ENCODE results near the gene TEC.
"Not testable (repeated sequence)": the region's sequence is repeated elsewhere in the genome, so short reads cannot be mapped to it uniquely, and the experiment has no call there.

Gene TEC

DNA sequence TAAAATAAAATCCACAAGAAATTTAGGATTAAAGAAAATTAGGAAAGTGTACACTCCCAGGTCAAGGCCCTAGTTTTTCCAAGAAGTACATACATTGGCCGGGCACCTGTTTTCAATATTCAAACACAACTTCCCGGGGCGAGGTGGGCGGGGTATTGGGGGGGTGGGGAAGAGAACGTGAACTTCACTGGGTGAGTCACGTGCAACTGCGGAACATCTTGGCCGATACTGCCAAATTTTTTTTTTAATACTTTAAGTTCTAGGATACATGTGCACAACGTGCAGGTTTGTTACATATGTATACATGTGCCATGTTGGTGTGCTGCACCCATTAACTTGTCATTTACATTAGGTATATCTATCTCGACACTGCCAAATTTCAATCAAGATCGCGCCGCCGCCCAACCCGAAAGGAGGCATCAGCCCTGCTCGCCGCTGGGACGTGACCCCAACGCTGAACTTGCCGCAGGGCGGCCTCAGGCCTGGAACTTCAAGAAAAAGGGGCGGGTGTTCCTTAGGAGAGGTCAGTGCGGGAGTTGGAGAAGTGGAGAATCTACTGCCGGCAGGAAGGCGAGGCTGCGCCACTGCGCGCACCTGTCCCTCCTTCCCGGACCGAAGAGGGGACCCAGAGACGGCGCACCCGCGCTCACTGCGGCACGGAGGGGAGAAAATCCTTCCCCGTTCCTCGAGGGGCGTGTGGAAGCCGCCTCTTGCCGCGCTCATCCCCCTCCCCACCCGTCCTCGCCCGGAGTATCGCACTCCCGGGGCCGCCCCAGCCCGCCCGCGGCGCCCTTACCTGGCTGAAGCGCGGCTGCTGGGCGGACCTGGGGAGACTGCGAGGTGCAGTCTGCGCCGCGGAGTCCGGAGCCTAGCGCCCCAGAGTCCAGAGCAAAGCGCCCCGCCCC lies at the start of gene TEC:
Gene TEC (minus strand): TSS at position 883 of the 905 bp plus-strand sequence. CDS start 41,224 bp downstream, outside the sequence.
- DNase-seq, result peak; percentile 63

DNA sequence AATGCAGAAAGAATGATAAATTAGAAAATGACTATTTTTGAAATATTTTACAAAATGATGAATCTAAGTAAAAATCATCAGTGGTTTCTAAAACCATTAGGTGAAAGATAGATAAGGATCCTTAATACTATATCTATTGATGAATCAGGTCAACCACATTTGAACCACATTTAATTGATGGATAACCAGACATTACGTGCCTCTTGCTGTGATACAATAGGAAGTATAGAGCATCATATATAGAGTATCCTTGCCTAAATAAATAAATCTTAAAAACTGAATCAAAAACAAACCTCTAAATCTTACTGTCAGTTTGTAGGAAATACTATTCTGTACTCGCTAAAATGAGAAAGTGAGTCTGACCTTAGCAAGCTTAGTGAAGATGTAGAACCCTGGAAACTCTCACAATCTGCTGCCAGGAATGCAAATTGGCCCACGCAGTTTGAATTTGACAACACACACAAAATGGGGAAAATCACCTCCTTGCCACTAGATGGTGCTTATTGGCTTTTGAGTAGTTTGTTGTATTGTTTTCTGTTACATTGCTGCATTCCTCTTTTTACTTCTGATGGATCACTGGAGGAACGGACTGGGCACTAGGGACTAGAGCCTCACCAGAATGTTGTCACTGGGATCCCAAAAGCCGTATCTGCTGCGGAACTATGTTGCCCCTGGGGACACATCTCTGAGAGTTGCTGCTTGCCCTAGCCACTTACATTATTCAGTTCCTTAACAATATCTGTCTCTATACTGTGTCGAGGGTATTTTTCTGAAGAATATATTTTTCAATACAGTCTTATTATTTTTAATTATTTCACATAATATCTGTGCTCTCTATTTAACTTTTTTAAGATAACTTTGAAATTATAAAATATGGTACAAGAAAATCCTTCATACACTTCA lies 46.3 kb upstream of the TEC start:
- peak; percentile 72 for DNase-seq

DNA sequence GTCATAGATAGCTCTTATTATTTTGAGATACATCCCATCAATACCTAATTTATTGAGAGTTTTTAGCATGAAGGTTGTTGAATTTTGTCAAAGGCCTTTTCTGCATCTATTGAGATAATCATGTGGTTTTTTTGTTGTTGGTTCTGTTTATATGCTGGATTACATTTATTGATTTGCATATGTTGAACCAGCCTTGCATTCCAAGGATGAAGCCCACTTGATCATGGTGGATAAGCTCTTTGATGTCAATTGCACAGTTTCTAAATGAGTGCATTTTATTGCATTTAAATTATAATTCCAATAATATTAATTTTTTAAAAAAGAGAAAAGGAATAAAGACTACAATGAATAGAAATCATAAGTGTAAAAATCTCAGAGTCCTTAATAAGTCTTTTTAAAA lies 45.1 kb upstream of the TEC start:
- DNase-seq, result not testable (repeated sequence)

DNA sequence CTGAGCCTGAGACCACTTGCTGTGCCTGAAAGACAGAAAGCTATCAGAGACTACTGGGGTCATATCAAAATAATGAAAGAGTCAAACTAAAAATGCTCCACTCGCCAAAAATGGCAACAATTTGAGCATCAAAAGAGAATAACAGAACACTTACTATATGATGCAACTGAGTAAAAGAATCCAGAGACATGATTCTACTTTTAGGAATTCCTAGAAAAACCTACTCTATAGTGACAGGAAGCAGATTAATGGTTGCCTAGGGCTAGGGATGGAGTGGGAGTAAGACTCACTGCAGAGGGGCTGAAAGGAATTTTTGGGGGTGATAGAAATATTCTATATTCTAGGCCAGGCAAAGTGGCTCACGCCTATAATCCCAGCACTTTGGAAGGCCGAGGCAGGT lies 42.3 kb upstream of the TEC start:
- DNase-seq, result no peak

DNA sequence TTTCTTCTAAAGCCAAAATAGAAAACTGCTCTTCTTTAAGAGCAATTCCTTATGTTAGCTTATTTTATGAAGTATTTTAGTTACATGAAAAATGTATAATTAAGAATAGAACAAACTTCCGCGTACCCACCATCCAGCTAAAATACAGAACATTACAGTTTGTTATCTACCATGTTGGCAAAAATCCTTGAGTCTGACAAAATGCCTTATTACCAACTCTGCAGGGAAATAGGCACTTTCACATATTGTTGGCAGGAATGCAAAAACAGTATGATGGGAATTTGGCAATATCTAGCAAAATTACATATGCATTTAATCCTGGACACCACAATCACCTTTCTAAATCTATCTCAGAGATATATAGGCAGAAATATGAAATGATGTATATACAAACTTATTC lies 39.3 kb upstream of the TEC start:
- DNase-seq, result no peak

DNA sequence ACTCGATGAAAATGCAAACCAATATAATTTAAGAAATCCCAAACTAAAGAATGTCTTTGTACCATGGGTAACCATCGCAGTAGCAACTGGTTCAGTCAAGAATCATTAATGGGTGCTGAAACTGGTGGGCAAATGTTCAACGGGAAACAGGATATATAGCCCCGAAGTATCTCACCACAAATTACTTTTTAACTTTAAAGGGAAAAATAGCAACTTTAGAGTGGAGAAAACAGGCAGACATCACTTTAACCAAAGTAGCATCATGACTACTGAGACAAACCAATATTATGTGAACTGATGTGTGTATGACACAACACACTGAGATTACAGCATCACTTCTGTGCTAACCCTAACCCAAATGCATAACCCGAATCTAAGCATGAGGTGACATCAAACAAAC lies 37.9 kb upstream of the TEC start:
- DNase-seq, result no peak

DNA sequence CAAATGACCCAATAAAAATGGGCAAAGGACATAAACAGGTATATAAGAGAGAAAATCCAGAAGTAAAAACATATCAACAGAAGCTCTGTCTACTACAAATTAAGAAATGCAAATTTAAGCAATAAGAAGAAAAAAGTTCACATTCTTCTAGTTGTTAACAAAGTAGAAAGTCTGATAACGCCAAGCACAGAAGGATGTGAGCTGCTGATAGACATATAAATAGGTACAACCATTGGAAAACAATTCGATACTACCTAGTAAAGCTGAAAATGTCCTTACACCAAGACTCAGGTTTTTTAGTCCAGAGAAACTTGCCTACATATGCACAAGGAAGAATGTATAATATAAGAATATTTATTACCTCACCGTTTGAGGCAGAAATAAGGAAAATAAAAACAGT lies 35.9 kb upstream of the TEC start:
- DNase-seq, result no peak

DNA sequence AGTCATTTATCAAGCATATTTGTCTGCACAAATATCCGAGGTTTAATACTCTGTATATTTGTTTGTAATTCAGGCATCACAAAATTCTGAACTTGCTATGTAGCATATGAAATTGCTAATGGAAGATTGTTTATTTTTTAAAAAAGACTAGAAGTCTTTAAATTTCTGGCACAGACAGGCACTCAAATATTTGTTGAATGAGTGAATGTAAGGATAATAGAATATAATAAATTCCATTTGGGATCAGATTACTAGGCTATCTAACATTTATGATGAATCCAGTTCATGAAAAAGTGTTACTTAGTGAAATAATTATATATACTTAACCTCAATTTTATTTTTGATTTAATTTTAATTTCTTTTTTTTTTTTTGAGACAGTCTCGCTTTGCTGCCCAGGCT lies 30.4 kb upstream of the TEC start:
- DNase-seq, result no peak

DNA sequence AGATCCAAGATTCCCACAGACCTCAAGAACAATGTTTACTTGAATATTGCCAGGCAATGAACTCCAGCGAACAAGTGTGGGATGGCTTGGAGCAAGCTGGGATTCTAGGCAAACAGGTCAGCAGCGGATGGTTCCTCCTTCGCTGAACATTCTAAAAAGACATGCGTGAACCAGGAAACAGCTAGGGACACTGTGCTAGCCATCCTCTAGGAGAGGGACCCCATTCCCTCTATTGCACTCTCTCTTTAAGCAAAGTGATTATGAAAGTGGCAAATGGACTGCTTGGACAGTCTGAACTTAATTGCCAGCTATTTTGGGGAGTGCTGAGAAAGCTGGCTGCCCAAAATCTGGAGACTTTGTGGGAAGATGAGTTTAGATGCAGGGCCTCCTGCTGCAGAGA lies 29.9 kb upstream of the TEC start:
- no peak for DNase-seq

DNA sequence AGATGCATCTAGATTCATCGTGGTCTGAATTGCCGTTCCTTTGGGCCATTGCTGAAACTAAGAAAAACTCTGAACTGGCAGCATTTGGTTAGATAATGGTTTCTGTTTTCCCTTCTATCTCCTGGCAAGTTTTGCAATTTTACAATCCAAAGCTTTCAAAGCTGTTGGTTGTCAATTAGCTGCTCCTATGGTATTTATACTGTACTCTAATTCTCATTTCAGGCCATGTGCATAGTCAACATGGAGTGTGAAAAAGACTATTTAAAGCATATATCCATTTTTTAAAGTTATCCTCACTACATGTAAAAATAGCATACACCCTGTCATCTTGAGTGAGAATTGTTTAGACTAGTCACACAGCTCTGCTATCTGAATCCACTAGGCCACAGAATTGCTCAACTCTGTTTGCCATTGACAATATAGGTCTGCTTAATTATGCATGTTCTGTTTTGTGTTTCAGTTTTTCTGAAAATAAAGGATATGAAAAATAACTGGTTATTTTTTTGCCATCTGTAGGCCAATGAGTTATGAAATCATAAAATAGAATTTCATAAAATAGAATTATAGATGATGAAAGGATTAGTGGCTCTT lies 27.7 kb upstream of the TEC start:
- DNase-seq, result no peak

DNA sequence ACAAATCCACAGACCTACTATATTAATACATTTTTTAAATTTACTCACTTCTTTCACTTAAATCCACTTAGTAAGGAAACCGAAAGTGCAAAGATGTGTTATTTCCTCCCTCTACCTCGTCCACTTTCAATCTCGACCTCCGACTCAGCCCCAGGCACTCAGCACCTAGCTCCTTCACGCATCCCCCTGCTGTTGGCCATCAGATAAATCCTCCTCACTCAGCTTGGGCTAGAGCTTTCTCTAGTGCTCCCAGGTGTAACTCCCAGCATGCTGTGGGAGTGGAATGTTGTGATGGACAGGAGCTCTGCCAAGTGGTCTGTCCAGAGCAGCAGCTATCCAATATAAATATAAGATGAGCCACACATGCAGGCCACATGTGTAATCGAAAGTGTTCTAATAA lies 26.7 kb upstream of the TEC start:
- no peak for DNase-seq

DNA sequence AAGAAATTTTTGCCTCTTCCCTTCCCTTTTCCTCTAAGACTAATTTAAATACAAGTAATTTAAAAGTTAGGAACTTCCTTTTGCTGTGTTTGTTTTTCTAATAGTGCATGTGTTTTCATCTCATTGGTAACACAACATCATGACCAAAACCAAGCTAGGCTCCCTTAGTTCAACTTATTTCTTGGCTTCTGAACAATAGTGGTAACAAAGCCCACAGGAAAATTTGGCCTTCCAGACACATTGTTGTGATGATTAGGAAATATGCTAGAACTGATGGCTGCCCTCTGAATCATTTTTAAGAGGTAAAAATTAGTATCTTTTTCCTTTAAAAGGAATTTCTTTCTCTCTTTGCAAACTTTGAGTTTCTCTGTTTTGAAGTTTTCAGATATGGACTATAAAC lies 25.5 kb upstream of the TEC start:
- no peak for DNase-seq

DNA sequence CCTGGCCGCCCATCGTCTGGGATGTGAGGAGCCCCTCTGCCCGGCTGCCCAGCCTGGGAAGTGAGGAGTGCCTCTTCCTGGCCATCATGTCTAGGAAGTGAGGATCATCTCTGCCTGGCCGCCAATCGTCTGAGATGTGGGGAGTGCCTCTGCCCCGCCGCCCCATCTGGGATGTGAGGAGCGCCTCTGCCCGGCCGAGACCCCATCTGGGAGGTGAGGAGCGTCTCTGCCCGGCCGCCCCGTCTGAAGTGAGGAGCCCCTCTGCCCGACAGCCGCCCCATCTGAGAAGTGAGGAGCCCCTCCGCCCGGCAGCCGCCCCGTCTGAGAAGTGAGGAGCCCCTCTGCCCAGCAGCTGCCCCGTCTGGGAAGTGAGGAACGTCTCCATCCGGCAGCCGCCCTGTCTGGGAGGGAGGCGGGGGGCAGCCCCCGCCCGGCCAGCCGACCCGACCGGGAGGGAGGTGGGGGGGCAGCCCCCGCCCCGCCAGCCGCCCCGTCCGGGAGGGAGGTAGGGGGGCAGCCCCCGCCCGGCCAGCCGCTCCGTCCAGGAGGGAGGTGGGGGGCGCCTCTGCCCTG lies 22.7 kb upstream of the TEC start:
- DNase-seq, result not testable (repeated sequence)

DNA sequence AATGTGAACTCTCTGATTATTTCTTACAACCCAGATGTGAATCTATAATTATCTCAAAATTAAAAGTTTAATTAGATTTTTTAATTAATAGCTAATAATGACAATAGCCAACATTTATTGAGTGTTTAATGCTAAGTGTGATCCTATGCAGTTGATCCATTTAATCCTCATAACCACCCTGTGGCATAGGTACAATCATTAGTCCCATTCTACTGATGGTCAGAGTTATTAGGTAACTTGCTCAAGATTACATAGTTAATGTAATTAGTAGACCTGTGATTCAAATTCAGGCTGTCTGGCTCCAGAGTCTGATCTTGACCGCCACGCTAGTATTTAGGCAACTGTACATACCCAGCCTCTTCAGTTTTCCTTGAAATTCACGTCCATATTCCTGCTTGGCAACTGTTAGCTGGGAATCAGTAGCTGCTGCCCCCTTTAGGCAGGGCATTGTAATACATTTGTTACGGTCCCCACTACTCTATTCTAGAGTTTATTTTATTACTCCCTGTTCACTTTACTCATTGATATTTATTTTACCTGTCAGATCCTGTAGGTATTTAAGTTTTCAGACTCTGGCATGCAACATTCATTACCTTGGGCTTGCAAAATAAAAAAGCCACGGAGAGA lies 20.6 kb upstream of the TEC start:
- peak; percentile 14 for DNase-seq

DNA sequence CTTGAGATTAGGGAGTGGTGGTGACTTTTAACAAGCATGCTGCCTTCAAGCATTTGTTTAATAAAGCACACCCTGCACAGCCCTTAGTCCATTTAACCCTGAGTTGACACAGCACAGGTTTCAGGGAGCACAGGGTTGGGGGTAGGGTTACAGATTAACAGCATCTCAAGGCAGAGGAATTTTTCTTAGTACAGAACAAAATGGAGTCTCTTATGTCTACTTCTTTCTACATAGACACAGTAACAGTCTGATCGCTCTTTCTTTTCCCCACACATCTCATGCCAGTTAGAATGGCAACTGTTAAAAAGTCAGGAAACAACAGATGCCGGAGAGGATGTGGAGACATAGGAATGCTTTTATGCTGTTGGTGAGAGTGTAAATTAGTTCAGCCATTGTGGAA lies 16.4 kb upstream of the TEC start:
- DNase-seq, result not testable (repeated sequence)

DNA sequence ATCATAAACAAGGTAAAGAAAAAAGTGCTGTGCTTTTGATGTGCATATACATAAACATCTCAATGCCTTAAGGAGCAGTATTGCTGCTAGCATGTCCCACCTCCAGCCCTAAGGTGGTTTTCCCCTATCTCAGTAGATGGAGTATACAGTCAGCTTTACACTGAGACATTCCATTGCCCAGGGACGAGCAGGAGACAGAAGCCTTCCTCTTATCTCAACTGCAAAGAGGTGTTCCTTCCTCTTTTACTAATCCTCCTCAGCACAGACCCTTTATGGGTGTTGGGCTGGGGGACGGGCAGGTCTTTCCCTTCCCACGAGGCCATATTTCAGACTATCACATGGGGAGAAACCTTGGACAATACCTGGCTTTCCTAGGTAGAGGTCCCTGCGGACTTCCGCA lies 16.0 kb upstream of the TEC start:
- not testable (repeated sequence) for DNase-seq

DNA sequence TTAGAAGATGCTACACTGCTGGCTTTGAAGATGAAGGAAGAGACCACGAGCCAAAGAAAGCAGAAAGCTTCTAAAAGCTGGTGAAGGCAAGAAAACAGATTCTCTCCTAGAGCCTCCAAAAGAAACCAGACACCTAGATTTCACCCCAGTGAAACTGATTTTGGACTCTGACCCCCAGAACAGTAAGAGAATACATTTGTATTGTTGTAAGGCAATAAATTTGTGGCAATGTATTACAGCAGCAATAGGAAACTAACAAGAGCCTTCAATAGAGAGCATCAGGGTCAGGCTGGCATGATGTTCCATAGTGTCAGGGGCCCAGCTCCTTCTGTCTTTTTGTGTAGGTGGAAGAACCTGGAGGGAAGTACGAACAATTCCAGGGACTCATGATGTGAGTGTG lies 6.0 kb upstream of the TEC start:
- no peak for DNase-seq

DNA sequence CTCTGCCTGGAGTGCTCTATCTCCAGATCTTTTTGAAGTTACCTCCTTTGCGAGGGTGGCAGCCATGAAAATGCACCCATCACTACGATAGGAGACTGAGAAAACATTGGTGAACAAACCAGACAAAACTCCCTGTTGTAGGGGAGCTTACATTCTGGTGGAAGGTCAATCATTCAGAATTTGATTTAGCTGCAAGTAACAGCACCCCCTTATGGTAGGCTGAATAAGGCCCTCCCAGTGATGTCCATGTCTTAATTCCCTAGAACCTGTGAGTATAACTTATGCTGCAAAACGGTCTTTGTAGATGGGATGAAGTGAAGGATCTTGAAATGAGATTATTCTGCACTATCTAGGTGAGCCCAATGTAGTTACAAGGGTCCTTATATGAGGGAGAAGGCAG lies 5.6 kb upstream of the TEC start:
- peak; percentile 53 for DNase-seq

DNA sequence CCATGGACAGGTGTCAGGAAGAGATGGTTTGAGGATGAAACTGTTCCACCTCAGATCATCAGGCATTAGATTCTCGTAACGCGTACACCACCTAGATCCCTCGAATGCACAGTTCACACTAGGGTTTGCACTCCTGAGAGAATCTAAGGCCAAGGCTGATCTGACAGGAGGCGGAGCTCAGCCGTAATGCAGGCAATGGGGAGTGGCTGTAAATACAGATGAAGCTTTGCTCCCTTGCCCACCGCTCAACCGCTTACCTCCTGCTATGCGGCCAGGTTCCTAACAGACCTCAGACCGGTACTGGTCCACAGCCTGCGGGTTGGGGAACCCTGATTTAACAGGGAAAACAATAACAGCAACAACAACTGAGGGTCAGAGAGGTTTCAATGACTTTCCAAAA lies 2.0 kb upstream of the TEC start:
- DNase-seq, result no peak

DNA sequence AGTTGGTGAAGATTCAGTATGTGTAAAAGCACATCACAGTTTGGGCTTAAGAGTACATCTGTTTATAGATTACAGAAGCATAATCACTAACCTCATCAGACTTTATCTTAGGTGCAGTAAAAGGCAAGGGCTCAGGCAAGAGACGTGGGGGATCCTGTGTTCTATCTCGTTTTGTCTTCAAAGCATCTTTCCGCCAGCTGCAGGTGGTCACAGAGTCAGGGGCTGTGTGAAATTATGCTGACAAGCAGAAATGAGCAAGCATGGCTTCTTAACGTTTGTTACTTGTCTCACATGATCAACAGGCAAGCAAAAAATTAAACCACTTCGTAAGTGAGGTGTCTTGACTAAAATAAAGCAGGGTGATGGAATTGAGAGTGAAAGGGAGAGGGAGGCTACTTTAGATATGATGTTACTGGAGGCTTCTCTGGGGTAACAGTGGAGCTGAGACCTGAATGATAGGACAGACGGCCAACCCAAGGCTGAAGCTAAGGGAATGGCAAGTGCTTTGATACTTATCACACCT lies 1.4 kb upstream of the TEC start:
- DNase-seq, result no peak

DNA sequence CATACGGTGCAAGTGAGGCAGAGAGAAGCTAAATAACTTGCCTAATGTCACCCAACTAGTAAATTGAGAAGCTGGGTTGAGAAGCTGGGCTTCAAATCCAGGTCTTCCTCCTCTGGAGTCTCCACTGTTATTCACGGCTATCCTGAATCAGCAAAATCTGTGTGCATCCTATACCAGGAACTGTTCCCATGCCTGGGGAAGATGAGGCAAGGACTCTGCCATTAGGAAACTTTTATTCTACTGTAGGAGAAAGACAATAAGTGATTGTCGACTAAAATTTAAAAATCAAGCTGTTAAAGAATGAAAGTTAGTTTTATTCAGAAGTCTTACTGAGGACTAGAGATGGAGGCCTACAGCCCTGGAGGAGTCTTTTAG lies 872 bp upstream of the TEC start:
- no peak for DNase-seq

DNA sequence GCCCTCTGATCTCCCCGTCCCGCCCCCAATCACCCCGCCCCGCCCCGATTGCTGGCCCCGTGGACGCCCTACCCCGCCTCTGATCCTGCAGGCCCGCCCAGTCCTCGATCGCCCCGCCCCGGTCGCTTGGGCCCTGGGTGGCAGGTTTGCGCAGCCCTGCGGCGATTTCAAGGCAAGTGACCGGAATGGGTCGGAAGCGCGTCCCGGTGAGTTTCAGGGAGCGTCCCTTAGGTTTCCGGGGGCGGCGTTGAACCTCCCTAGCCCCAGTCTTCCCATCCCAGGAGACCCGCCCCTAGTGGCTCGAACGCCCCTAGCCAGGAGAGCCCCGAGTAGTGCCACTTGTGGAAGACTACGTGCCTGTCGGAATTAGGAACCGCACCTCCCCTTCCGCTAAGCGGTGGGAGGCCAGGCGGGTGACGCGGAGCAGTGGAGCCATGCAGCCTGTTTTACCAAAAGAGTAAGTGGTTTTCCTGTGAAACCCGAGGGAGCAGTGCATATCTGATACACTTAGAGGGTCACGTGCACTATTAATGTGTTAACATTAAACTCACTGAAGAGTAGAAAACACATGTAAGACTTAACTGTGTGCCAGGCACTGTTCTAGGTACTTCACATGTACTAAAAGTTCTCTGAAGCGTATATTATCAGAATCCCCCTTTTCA lies 354 bp upstream of the TEC start:
- peak; percentile 92 for DNase-seq

All from inflammatory macrophage treated with lipopolysaccharide for 4 hours (primary cell).